HepG2 (cell line): ENCODE results near the gene PRKN. TPM values are rescaled to one million over a fixed set of nuclear protein-coding genes. Genes with fewer than 3 reads are reported as not detected.

ENCODE experiments used
- ATAC-seq: fragments of 200-7000 bp; cut with Tn5 transposase; 3 replicates; pipeline ENCODE4 v1.9.1; 2020; ENCODE audit warnings: mild to moderate bottlenecking, moderate library complexity
- BruUV-seq: library from RNA; stranded (reverse); fragments of 400-500 nt; replicated peaks from 2 replicates; lab custom pipeline; 2021; lab: Mats Ljungman, UMichigan
- CTCF ChIA-PET: fragments of 300-600 bp; formaldehyde crosslinking; extraction: SDS; loops from one replicate; lab custom pipeline; 2021; ENCODE audit warnings: low total read pairs, inconsistent platforms, low intra/inter-chr PET ratio; lab: Yijun Ruan, JAX
- POLR2A ChIA-PET: fragments of 350-600 bp; sonication (Branson Sonifier 250); formaldehyde crosslinking; loops from one replicate; lab custom pipeline; 2020; ENCODE audit warnings: antibody characterized with exemption, inconsistent platforms; lab: Yijun Ruan, JAX
- DNase-seq: peaks from one replicate; pipeline ENCODE4 v3.0.0-alpha.2; 2015; ENCODE audit warnings: low spot score
- FAIRE-seq: peaks from 3 replicates; lab custom pipeline; 2011; peaks lifted over from hg19 to GRCh38; lab: Jason Lieb, UNC
- H2AFZ ChIP-seq: one replicate; pipeline ENCODE4 v1.6.1; 2011; ENCODE audit warnings: low read length, inconsistent platforms
- H3K27ac ChIP-seq: fragments of 300-600 bp; 3 replicates; pipeline ENCODE4 v1.8.0; 2011; ENCODE audit warnings: mixed run types, mild to moderate bottlenecking, mixed read lengths, low read length, inconsistent platforms; ENCODE audit not compliant: insufficient read depth; ENCODE audit errors: extremely low read length
- H3K27me3 ChIP-seq, 2 experiments: fragments of 200-600 bp in 1 of 2; 2 replicates in 1 of 2; 3 replicates in 1 of 2; pipeline versions ENCODE4 v1.6.0 to v1.8.0; 2011; ENCODE audit warnings: low read length in 2 of 2, mild to moderate bottlenecking in 2 of 2, moderate library complexity in 2 of 2, inconsistent platforms in 1 of 2; ENCODE audit not compliant: insufficient read depth in 2 of 2, control insufficient read depth in 1 of 2
- H3K36me3 ChIP-seq, 2 experiments: fragments of 200-600 bp in 1 of 2; replicated peaks in 1 of 2; 2 replicates in 1 of 2; 3 replicates in 1 of 2; pipeline versions ENCODE4 v1.5.1 to v1.8.0; 2011; ENCODE audit warnings: low read length in 2 of 2, inconsistent platforms in 1 of 2; ENCODE audit not compliant: insufficient read depth in 2 of 2, control insufficient read depth in 1 of 2
- H3K4me1 ChIP-seq: 2 replicates; pipeline ENCODE4 v1.5.1; 2012; ENCODE audit warnings: low read length, inconsistent platforms; ENCODE audit not compliant: insufficient read depth
- H3K4me2 ChIP-seq: 2 replicates; pipeline ENCODE4 v1.6.0; 2011; ENCODE audit warnings: low read depth, low read length, inconsistent platforms
- H3K4me3 ChIP-seq, 3 experiments: fragments of 200-600 bp in 1 of 3; sonication (generic), shearing (Covaris generic) in 1 of 3; replicated peaks in 1 of 3; 2 replicates each; pipeline ENCODE4 v1.5.1; 2011 to 2016; ENCODE audit warnings: low read length in 3 of 3, inconsistent platforms in 2 of 3, low read depth in 2 of 3, mild to moderate bottlenecking in 2 of 3, control low read depth in 1 of 3, mixed read lengths in 1 of 3; ENCODE audit not compliant: insufficient read depth in 1 of 3
- H3K79me2 ChIP-seq: one replicate; pipeline ENCODE4 v1.6.1; 2011; ENCODE audit warnings: low read length, inconsistent platforms; ENCODE audit not compliant: insufficient read depth
- H3K9ac ChIP-seq: 2 replicates; pipeline ENCODE4 v1.6.0; 2011; ENCODE audit warnings: mild to moderate bottlenecking, low read depth, low read length, inconsistent platforms; ENCODE audit not compliant: insufficient read depth
- H3K9me3 ChIP-seq: 2 replicates; pipeline ENCODE4 v1.5.1; 2012; ENCODE audit warnings: mild to moderate bottlenecking, low read length
- H4K20me1 ChIP-seq: 2 replicates; pipeline ENCODE4 v1.6.0; 2011; ENCODE audit warnings: inconsistent platforms, mild to moderate bottlenecking, low read length, moderate library complexity; ENCODE audit not compliant: insufficient read depth
- CBFB ChIP-seq: sonication (generic); formaldehyde crosslinking; IDR thresholded peaks from 2 replicates; pipeline ENCODE4 v1.4.0; 2020; ENCODE audit warnings: missing genetic modification reagents
- FIP1L1 ChIP-seq: fragments of 200-400 bp; formaldehyde crosslinking; IDR thresholded peaks from 2 replicates; pipeline ENCODE4 v1.6.1; 2018; ENCODE audit warnings: low read depth, mild to moderate bottlenecking, low read length, moderate library complexity, borderline replicate concordance; ENCODE audit not compliant: insufficient read depth
- MAFF ChIP-seq: IDR thresholded peaks from 2 replicates; pipeline ENCODE4 v1.6.1; 2011; ENCODE audit warnings: low read depth, low read length, improper control_type of control experiment
- MTA1 ChIP-seq: sonication (generic); formaldehyde crosslinking; IDR thresholded peaks from 2 replicates; pipeline ENCODE4 v1.4.0; 2020; ENCODE audit warnings: missing genetic modification reagents, mild to moderate bottlenecking, borderline replicate concordance
- SKI ChIP-seq: fragments of 450-650 bp; IDR thresholded peaks from one replicate; pipeline ENCODE4 v1.6.1; 2018; ENCODE audit warnings: mild to moderate bottlenecking; ENCODE audit not compliant: partially characterized antibody
- SYNCRIP ChIP-seq: fragments of 200-400 bp; formaldehyde crosslinking; IDR thresholded peaks from 2 replicates; pipeline ENCODE4 v1.6.1; 2018; ENCODE audit warnings: mild to moderate bottlenecking, low read depth, low read length; ENCODE audit not compliant: insufficient read depth
- ZNF749 ChIP-seq: sonication (generic); formaldehyde crosslinking; IDR thresholded peaks from 2 replicates; pipeline ENCODE4 v1.8.0; 2022; ENCODE audit warnings: mild to moderate bottlenecking, missing genetic modification reagents, moderate library complexity, borderline replicate concordance
- WGBS: methylation state at CpG from one replicate; pipeline ENCODE4 v1.1.6; 2017; ENCODE audit warnings: low lambda C conversion rate; 5-methylcytosine and 5-hydroxymethylcytosine counted together
- in situ Hi-C: cut with HindIII; loops from 2 replicates; pipeline ENCODE4 v1.10.0; 2017; ENCODE audit warnings: low pct_unique_long_range_greater_than_20kb; ENCODE audit not compliant: extremely low pct_ligation_motif_present
- intact Hi-C: fragments of 100-400 bp; cut with micrococcal nuclease; formaldehyde crosslinking; loops from one replicate; pipeline ENCODE4 v1.10.0; 2022; ENCODE audit not compliant: unreplicated experiment
- polyA plus RNA-seq, 8 experiments: library from polyadenylated mRNA; depleted of rRNA in 3 of 8; stranded (reverse) in 7 of 8; unstranded in 1 of 8; fragments of >200 nt; fragmentation: Illumina TruSeq in 4 of 8; extraction: Trizol in 4 of 8; gene quantifications; 2 replicates each; pipeline versions ENCODE4 v1.2.1 to v1.2.3, GENCODE V29; 2011 to 2016; ENCODE audit warnings: low read depth in 4 of 8, missing spikeins in 1 of 8, mixed read lengths in 1 of 8; ENCODE audit not compliant: insufficient read depth in 1 of 8
- total RNA-seq, 5 experiments: library from RNA; depleted of rRNA; stranded (reverse); fragments of >200 nt; fragmentation: Illumina TruSeq; extraction: Trizol; gene quantifications; 2 replicates each; pipeline ENCODE4 v1.2.3, GENCODE V29; 2016; ENCODE audit warnings: low read depth in 1 of 5
- TF ChIP-seq, protein P1 (sequence below): sonication (generic); formaldehyde crosslinking; conservative IDR thresholded peaks from 2 replicates; pipeline ENCODE4 v1.4.0; 2020; ENCODE audit warnings: missing genetic modification reagents
- TF ChIP-seq, protein P2 (sequence below): sonication (generic); formaldehyde crosslinking; IDR thresholded peaks from 2 replicates; pipeline ENCODE4 v1.4.0; 2020; ENCODE audit warnings: mild to moderate bottlenecking, missing genetic modification reagents, borderline replicate concordance

The PRKN gene
- total and polyA plus RNA-seq, 2 of the 13 experiments (the other 11 are each of a cell fraction or from before 2014, with no cell fraction given) = 0.31 to 0.44 TPM

DNA sequence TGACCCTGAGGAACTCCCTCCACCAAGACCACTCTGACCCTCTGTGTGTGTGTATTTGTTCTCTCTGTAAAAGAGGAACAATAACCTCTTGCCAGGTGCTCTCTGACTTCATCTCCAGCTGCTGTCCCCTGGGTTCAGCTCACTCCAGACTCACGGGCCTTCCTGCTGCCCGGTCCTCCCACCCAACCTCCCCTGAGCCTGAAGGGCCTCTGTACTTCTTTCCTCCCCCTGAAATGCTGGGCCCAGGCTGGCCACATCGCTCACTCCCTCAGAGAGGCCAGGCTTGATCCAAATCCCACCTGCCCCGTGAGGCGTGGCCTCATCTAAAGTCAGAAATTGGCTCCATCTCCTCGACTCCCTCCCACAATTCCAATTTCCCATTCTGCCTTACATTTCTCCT lies 202.4 kb downstream of the PRKN start:
- DNase-seq = no peak
- CTCF ChIA-PET = no interaction called here
- no peaks in the 10 kb centered on the region for H3K79me2 ChIP-seq
- intact Hi-C loops (no loop called here), in situ Hi-C loops (no loop called here)
- no peak overlapping the region for H2AFZ ChIP-seq
- TF ChIP-seq CBFB (CRISPR knock-in tag) = no peak
- no peaks in the 10 kb centered on the region for H4K20me1 ChIP-seq
- no peak for ATAC-seq
- FAIRE-seq = no peak
- H3K9ac ChIP-seq = no peak overlapping the region
- POLR2A ChIA-PET = no interaction called here
- no peak overlapping the region for H3K4me2 ChIP-seq
- H3K4me3 ChIP-seq = no peak overlapping the region
- H3K36me3 ChIP-seq = no peaks in the 10 kb centered on the region
- WGBS = 21% methylated on average over 6 of the region's 6 CpGs
- BruUV-seq = no TSS peak
- no peaks in the 10 kb centered on the region for H3K27me3 ChIP-seq
- no peaks in the 10 kb centered on the region for H3K4me1 ChIP-seq
- no peak overlapping the region for H3K27ac ChIP-seq
- no peaks in the 10 kb centered on the region for H3K9me3 ChIP-seq

DNA sequence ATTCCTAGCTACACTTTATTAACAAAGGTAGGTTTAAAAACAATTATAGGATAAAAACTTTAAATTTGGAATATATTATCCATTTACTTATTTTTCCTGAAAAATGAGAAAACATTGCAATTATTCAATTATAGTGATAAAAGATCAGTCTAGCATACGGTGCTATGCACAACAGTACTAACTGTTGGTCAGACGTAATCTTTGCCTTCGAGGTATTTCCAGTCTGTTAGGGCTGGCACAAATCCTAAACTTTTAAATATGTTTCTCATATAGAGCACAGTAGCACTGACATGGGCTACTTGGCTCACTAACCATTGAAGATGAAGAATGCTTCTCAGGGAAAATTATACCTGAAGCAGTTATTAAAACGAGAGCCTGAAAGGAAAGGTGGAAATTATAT lies 214.8 kb downstream of the PRKN start:
- Histone ChIP-seq H3K9me3 (no peaks in the 10 kb centered on the region), H3K4me3 (no peak overlapping the region), H3K4me2 (no peak overlapping the region), H3K4me1 (no peaks in the 10 kb centered on the region), H2AFZ (no peak overlapping the region), H3K27me3 (no peaks in the 10 kb centered on the region), H3K36me3 (no peaks in the 10 kb centered on the region), H3K27ac (no peak overlapping the region), H4K20me1 (no peaks in the 10 kb centered on the region), H3K9ac (no peak overlapping the region), H3K79me2 (no peaks in the 10 kb centered on the region)
- no TSS peak for BruUV-seq
- in situ Hi-C loops = no loop called here
- FAIRE-seq = no peak
- no peak for ATAC-seq
- intact Hi-C loops = no loop called here
- POLR2A ChIA-PET = no interaction called here
- no peak for DNase-seq
- CTCF ChIA-PET = no interaction called here
- TF ChIP-seq ZNF749 (CRISPR knock-in tag) = no peak
- TF ChIP-seq MTA1 (CRISPR knock-in tag) = no peak
- TF ChIP-seq SYNCRIP = no peak
- TF ChIP-seq, protein P1, sequence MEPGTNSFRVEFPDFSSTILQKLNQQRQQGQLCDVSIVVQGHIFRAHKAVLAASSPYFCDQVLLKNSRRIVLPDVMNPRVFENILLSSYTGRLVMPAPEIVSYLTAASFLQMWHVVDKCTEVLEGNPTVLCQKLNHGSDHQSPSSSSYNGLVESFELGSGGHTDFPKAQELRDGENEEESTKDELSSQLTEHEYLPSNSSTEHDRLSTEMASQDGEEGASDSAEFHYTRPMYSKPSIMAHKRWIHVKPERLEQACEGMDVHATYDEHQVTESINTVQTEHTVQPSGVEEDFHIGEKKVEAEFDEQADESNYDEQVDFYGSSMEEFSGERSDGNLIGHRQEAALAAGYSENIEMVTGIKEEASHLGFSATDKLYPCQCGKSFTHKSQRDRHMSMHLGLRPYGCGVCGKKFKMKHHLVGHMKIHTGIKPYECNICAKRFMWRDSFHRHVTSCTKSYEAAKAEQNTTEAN = no peak
- TF ChIP-seq, protein P2, sequence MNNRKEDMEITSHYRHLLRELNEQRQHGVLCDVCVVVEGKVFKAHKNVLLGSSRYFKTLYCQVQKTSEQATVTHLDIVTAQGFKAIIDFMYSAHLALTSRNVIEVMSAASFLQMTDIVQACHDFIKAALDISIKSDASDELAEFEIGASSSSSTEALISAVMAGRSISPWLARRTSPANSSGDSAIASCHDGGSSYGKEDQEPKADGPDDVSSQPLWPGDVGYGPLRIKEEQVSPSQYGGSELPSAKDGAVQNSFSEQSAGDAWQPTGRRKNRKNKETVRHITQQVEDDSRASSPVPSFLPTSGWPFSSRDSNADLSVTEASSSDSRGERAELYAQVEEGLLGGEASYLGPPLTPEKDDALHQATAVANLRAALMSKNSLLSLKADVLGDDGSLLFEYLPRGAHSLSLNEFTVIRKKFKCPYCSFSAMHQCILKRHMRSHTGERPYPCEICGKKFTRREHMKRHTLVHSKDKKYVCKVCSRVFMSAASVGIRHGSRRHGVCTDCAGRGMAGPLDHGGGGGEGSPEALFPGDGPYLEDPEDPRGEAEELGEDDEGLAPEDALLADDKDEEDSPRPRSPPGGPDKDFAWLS (CRISPR knock-in tag) = no peak
- TF ChIP-seq SKI = no peak
- no peak for TF ChIP-seq FIP1L1
- no peak for TF ChIP-seq MAFF
- WGBS = 25% methylated on average over 4 of the region's 4 CpGs
